HepG2 (cell line): ENCODE data around the gene TFAM.

Source experiments
- BCL6 ChIP-seq: IDR thresholded peaks from 2 replicates; pipeline ENCODE4 v1.6.1; 2016; ENCODE audit warnings: missing genetic modification reagents, missing compliant biosample characterization
- CEBPB ChIP-seq: IDR thresholded peaks from 2 replicates; pipeline ENCODE4 v1.6.1; 2011; ENCODE audit warnings: low read depth, low read length, improper control_type of control experiment, borderline replicate concordance
- NR2F6 ChIP-seq, 2 experiments: IDR thresholded peaks; 2 replicates each; pipeline ENCODE4 v1.6.1; 2016; ENCODE audit warnings: antibody characterized with exemption in 1 of 2, mild to moderate bottlenecking in 1 of 2
- POLR2A ChIP-seq, 2 experiments: IDR thresholded peaks; 2 replicates each; pipeline ENCODE4 v1.6.1; 2011; ENCODE audit warnings: low read depth in 2 of 2, low read length in 2 of 2, mild to moderate bottlenecking in 1 of 2, moderate library complexity in 1 of 2; ENCODE audit not compliant: insufficient read depth in 1 of 2
- SCMH1 ChIP-seq: sonication (generic); formaldehyde crosslinking; IDR thresholded peaks from 2 replicates; pipeline ENCODE4 v1.9.0; 2021; ENCODE audit warnings: missing genetic modification reagents, mild to moderate bottlenecking, borderline replicate concordance
- ZBTB39 ChIP-seq: sonication (generic); formaldehyde crosslinking; IDR thresholded peaks from 2 replicates; pipeline ENCODE4 v1.5.0; 2020; ENCODE audit warnings: missing genetic modification reagents

GRCh38 chr10:58435297-58435985, 50.2 kb downstream of the TFAM start:
- TF ChIP-seq SCMH1 (CRISPR knock-in tag) = no peak
- TF ChIP-seq BCL6 (CRISPR knock-in tag) = no peak
- no peak for TF ChIP-seq NR2F6 (IDR thresholded peaks at IDR 0.05)
- TF ChIP-seq NR2F6 (CRISPR knock-in tag; IDR thresholded peaks at IDR 0.05) = no peak
- TF ChIP-seq POLR2A (IDR thresholded peaks at IDR 0.05; ENCODE audit: insufficient read depth in 1 of 2, low read depth in 2 of 2, low read length in 2 of 2) = no peak
- TF ChIP-seq CEBPB = no peak
- no peak for TF ChIP-seq ZBTB39
